HFF-Myc (cell line): ENCODE measurements around the gene NDUFB2.
A peak's percentile ranks its signal among the peaks of the same experiment; 100 is the strongest.
"Not testable (repeated sequence)": the region's sequence is repeated elsewhere in the genome, so short reads cannot be mapped to it uniquely, and the experiment has no call there.

Experiments used
- DNase-seq: peaks from one replicate; pipeline ENCODE4 v3.0.0-alpha.2; 2011; ENCODE audit warnings: low read depth; ENCODE audit errors: extremely low read depth
- H3K4me3 ChIP-seq: replicated peaks from 2 replicates; pipeline ENCODE4 v1.5.1; 2011; ENCODE audit warnings: low read depth, mild to moderate bottlenecking, control low read depth, low read length
- TF ChIP-seq, protein P1 (sequence below): IDR thresholded peaks from 2 replicates; pipeline ENCODE4 v1.5.1; 2012; ENCODE audit warnings: mild to moderate bottlenecking, low read depth, low read length, control low read depth; ENCODE audit errors: missing control alignments

Gene NDUFB2

DNA sequence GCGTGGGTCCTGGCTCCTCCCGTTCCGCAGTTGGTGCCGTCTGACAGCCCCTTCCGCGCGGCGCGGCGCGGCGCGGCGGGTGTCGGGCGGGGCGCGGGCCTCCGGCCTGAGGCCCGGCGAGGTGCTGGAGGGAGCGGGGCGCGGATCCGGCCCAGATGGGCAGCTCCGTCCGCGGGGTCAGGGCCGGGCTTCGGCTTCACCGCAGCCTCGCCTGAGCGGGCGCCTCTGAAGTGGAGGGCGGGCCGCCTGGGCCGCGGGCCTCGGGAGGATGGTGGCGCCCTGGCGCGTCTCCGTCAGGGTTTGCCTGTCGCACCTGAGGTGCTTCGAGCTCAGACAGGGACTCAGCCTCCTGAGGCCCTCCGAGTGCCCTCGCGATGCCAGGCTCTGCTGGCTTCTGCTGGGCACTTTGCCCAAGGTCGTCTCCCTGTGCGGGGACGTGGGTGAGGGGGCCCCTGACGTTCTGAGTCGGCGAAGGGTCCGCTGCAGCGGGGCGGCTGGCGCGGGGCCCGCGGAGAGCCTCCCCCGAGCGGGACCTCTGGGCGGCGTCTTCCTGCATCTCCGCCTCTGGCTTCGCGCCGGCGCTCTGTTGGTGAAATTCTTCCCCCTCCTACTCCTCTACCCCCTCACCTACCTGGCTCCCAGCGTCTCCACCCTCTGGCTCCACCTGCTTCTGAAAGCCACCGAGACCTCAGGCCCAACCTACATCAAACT is 23.3 kb upstream of the NDUFB2 start:
- DNase-seq: no peak
- peak overlapping the region; percentile 52 for H3K4me3 ChIP-seq
- TF ChIP-seq, protein P1, sequence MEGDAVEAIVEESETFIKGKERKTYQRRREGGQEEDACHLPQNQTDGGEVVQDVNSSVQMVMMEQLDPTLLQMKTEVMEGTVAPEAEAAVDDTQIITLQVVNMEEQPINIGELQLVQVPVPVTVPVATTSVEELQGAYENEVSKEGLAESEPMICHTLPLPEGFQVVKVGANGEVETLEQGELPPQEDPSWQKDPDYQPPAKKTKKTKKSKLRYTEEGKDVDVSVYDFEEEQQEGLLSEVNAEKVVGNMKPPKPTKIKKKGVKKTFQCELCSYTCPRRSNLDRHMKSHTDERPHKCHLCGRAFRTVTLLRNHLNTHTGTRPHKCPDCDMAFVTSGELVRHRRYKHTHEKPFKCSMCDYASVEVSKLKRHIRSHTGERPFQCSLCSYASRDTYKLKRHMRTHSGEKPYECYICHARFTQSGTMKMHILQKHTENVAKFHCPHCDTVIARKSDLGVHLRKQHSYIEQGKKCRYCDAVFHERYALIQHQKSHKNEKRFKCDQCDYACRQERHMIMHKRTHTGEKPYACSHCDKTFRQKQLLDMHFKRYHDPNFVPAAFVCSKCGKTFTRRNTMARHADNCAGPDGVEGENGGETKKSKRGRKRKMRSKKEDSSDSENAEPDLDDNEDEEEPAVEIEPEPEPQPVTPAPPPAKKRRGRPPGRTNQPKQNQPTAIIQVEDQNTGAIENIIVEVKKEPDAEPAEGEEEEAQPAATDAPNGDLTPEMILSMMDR: no peak

DNA sequence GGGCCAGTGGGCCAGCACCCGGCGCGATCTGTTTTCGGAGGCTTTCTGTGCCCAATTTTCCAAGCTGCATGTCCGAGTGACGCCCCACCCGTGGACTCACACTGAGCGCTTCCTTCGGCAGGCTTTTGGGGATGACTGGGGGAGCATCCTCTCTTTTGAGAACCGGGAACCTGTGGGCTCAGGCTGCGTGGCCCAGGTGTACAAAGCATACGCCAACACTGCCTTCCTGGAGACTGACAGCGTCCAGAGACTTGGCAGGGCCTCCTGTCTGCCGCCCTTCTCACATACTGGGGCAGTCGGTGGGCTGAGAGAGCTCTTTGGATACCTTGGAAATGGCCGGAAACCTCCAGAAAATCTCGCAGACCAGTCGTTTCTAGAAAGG is 22.7 kb upstream of the NDUFB2 start:
- TF ChIP-seq, protein P1: no peak
- no peak for DNase-seq
- peak overlapping the region; percentile 52 for H3K4me3 ChIP-seq

DNA sequence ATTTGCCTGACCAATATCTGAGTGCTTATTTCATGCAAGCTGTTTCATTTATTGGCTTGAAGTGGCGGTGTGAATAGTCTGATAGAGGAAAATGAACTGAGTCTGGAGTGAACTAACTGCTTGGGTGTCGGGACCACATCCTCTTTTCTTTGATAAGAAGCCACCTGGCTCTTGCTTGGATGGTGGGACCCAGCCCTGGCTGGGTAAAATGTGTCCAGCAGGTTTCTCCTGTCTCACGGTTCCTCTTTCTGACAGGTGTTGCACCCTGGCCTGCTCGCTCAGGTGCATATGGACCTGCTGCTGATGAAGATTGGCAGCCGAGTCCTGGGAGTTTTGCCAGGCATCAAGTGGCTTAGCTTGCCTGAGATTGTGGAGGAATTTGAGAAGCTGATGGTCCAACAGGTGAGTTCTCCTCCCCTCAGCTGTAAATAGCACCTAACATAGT is 22.1 kb upstream of the NDUFB2 start:
- no peak overlapping the region for H3K4me3 ChIP-seq

DNA sequence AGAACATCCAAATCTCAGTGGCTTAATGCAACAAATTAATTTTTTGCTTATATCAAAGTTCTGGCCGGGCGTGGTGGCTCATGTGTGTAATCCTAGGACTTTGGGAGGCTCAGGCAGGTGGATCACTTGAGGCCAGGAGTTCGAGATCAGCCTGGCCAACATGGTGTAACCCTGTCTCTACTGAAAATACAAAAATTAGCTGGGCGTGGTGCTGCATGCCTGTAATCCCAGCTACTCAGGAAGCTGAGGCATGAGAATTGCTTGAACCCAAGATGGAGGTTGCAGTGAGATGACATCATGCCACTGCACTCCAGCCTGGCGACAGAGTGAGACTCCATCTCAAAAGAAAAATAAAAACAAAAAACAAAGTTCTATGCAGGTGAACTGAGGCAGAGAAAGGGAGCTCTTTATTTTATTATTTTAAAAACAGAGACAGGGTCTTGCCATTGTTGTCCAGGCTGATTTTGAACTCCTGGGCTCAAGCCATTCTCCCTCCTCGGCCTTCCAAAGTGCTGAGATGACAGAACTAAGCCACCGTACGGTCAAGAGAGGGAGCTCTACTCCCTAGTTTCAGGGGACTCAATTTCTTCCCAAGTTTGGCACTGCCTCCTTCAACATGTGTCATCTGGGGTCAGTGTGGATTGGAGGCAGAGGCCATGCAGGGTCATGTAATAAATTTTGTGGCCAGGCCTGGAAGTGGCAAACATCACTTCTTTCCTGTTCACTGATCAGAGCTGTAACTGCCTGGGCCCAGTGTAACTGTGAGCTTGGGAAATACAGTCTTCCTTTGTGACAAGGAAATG is 21.4 kb upstream of the NDUFB2 start:
- DNase-seq: peak; percentile 50
- no peak overlapping the region for H3K4me3 ChIP-seq
- TF ChIP-seq, protein P1: peak; percentile 54

More for the DNA sequence above, 22.1 kb upstream of the NDUFB2 start:
- TF ChIP-seq, protein P1: no peak
- DNase-seq: no peak

DNA sequence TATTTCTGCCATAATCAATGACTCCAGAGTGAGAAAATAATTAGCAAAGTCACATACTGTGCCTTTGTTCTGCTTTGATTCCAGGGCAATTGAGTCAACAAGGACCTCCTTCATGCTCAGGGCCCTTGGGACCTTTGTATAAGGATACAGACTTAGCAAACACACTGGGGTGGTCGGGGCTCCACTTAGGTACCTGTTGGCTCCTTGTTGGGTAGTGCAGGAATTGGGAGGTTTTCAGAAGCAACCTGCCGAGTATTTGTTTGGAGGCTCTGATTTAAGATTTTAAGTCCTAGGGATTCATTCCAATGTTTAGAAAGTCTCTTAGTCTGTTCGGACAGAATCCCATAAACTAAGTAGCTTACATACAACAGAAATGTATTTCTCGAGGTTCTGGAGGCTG is 20.8 kb upstream of the NDUFB2 start:
- DNase-seq: no peak
- H3K4me3 ChIP-seq: no peak overlapping the region
- TF ChIP-seq, protein P1: no peak

DNA sequence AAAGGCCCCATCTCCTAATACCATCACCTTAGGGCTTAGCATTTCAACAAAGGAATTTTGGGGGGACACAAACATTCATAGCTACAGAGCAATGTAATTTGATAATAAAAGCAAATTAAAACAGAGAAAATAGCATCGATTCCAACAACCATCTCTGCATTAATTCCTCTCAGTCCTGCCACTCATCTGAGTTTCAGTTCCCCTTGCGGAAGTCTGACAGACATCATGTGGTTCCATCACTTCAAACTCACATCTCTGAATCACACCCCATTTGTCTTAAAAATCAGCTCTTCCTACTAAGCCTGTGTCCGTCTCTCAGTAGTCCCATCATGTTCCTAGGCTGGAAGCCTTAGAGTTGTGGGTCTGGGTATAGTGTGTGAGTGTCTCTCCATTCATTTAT is 20.2 kb upstream of the NDUFB2 start:
- TF ChIP-seq, protein P1: no peak
- H3K4me3 ChIP-seq: no peak overlapping the region
- DNase-seq: no peak

DNA sequence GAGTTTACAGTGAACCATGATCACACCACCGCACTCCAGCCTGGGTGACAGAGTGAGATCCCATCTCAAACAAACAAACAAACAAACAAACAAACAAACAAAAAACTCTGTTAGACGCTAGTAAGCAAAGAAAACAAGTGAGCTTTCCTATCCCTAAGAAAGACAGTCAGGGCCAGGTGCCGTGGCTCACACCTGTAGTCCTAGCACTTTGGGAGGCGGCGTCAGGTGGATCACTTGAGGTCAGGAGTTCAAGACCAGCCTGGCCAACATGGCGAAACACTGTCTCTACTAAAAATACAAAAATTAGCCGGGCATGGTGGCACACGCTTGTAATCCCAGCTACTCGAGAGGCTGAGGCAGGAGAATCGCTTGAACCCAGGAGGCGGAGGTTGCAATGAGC is 19.6 kb upstream of the NDUFB2 start:
- not testable (repeated sequence) for H3K4me3 ChIP-seq, DNase-seq
